Measurements from ENCODE around the gene PIP5K1B.

- TF ChIP-seq, protein P1, sequence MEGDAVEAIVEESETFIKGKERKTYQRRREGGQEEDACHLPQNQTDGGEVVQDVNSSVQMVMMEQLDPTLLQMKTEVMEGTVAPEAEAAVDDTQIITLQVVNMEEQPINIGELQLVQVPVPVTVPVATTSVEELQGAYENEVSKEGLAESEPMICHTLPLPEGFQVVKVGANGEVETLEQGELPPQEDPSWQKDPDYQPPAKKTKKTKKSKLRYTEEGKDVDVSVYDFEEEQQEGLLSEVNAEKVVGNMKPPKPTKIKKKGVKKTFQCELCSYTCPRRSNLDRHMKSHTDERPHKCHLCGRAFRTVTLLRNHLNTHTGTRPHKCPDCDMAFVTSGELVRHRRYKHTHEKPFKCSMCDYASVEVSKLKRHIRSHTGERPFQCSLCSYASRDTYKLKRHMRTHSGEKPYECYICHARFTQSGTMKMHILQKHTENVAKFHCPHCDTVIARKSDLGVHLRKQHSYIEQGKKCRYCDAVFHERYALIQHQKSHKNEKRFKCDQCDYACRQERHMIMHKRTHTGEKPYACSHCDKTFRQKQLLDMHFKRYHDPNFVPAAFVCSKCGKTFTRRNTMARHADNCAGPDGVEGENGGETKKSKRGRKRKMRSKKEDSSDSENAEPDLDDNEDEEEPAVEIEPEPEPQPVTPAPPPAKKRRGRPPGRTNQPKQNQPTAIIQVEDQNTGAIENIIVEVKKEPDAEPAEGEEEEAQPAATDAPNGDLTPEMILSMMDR (conservative IDR thresholded peaks at IDR 0.05; ENCODE audit: low read depth, low read length): no peak
- no peak for TF ChIP-seq EZH2 (IDR thresholded peaks at IDR 0.05; ENCODE audit: borderline replicate concordance, low read depth, low read length, poor library complexity, severe bottlenecking)
These were observed 259.1 kb downstream of the PIP5K1B start for GRCh38 chr9:68964102-68964541.
